Smooth muscle cell (in vitro differentiated cells): ENCODE results near the gene TMA7B. TPM values are rescaled to one million over a fixed set of nuclear protein-coding genes. Genes with fewer than 3 reads are reported as not detected.
A peak's percentile ranks its signal among the peaks of the same experiment; 100 is the strongest.
"Not testable (repeated sequence)": the region's sequence is repeated elsewhere in the genome, so short reads cannot be mapped to it uniquely, and the experiment has no call there.

ENCODE experiments used
- DNase-seq: peaks from one replicate; lab custom pipeline; 2025; ENCODE audit not compliant: unreplicated experiment; lab: John Stamatoyannopoulos, UW
- H2AFZ ChIP-seq: fragments of 200-600 bp; sonication (generic); 2 replicates; pipeline ENCODE4 v1.6.0; 2016; ENCODE audit warnings: antibody characterized with exemption, low read depth, mild to moderate bottlenecking
- H3F3A ChIP-seq: fragments of 200-600 bp; sonication (generic); 2 replicates; pipeline ENCODE4 v1.6.0; 2017; ENCODE audit warnings: antibody characterized with exemption, low read depth
- H3K27ac ChIP-seq: fragments of 200-600 bp; sonication (generic); 2 replicates; pipeline ENCODE4 v1.5.1; 2016; ENCODE audit warnings: low read depth, mild to moderate bottlenecking
- H3K27me3 ChIP-seq: fragments of 200-600 bp; sonication (generic); 2 replicates; pipeline ENCODE4 v1.6.1; 2016; ENCODE audit warnings: low read depth, mild to moderate bottlenecking
- H3K36me3 ChIP-seq: fragments of 200-600 bp; sonication (generic); 2 replicates; pipeline ENCODE4 v1.5.1; 2016; ENCODE audit warnings: low read depth
- H3K4me1 ChIP-seq: fragments of 200-600 bp; sonication (generic); 2 replicates; pipeline ENCODE4 v1.5.1; 2016; ENCODE audit warnings: low read depth
- H3K4me2 ChIP-seq: fragments of 200-600 bp; sonication (generic); 2 replicates; pipeline ENCODE4 v1.6.0; 2016; ENCODE audit warnings: mild to moderate bottlenecking
- H3K4me3 ChIP-seq: fragments of 200-600 bp; sonication (generic); 2 replicates; pipeline ENCODE4 v1.5.1; 2016; ENCODE audit warnings: mild to moderate bottlenecking
- H3K79me2 ChIP-seq: fragments of 200-600 bp; sonication (generic); 2 replicates; pipeline ENCODE4 v1.6.0; 2016; ENCODE audit warnings: low read depth, mild to moderate bottlenecking
- H3K9ac ChIP-seq: fragments of 200-600 bp; sonication (generic); 2 replicates; pipeline ENCODE4 v1.6.0; 2016; ENCODE audit warnings: low read depth
- H3K9me3 ChIP-seq: fragments of 200-600 bp; sonication (generic); replicated peaks from 2 replicates; pipeline ENCODE4 v1.5.1; 2016; ENCODE audit warnings: low read depth
- H4K20me1 ChIP-seq: fragments of 200-600 bp; sonication (generic); 2 replicates; pipeline ENCODE4 v1.6.0; 2016; ENCODE audit warnings: low read depth
- WGBS: methylation state at CpG from one replicate; pipeline ENCODE4 v1.1.7; 2016; ENCODE audit warnings: low lambda C conversion rate; 5-methylcytosine and 5-hydroxymethylcytosine counted together
- polyA plus RNA-seq: library from polyadenylated mRNA; unstranded; fragments of >200 nt; fragmentation: Nextera tagmentation; extraction: Ambion mirVana; gene quantifications from 2 replicates; pipeline ENCODE4 v1.2.1, GENCODE V29; 2016
- total RNA-seq: library from RNA; depleted of rRNA; stranded (reverse); fragments of >200 nt; gene quantifications from 2 replicates; pipeline ENCODE4 v1.2.3, GENCODE V29; 2014
- TF ChIP-seq, protein P1 (sequence below): fragments of 200-600 bp; sonication (generic); IDR thresholded peaks from 2 replicates; pipeline ENCODE4 v1.5.1; 2017; ENCODE audit warnings: borderline replicate concordance, mild to moderate bottlenecking, antibody characterized with exemption; ENCODE audit not compliant: insufficient read depth, poor library complexity, severe bottlenecking

TMA7B gene
- total and polyA plus RNA-seq, 2 experiments from 2014 or later: not detected

- Histone ChIP-seq H3K36me3 (no peaks in the 10 kb centered on the region), H3K9me3 (no peaks in the 10 kb centered on the region), H3K4me2 (no peak overlapping the region), H3K9ac (no peak overlapping the region), H3K27ac (no peak overlapping the region), H2AFZ (no peak overlapping the region), H3K27me3 (peaks cover 49% of the 10 kb centered on the region), H3K79me2 (no peaks in the 10 kb centered on the region), H3F3A (peaks cover 9% of the 10 kb centered on the region), H3K4me1 (peaks cover 10% of the 10 kb centered on the region), H4K20me1 (no peaks in the 10 kb centered on the region), H3K4me3 (no peak overlapping the region)
- TF ChIP-seq, protein P1, sequence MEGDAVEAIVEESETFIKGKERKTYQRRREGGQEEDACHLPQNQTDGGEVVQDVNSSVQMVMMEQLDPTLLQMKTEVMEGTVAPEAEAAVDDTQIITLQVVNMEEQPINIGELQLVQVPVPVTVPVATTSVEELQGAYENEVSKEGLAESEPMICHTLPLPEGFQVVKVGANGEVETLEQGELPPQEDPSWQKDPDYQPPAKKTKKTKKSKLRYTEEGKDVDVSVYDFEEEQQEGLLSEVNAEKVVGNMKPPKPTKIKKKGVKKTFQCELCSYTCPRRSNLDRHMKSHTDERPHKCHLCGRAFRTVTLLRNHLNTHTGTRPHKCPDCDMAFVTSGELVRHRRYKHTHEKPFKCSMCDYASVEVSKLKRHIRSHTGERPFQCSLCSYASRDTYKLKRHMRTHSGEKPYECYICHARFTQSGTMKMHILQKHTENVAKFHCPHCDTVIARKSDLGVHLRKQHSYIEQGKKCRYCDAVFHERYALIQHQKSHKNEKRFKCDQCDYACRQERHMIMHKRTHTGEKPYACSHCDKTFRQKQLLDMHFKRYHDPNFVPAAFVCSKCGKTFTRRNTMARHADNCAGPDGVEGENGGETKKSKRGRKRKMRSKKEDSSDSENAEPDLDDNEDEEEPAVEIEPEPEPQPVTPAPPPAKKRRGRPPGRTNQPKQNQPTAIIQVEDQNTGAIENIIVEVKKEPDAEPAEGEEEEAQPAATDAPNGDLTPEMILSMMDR: no peak
- DNase-seq: no peak
- 86% methylated on average over 5 of the region's 5 CpGs for WGBS
Observed at GRCh38 chr22:39992088-39992826, 32.1 kb downstream of the TMA7B start.

DNA sequence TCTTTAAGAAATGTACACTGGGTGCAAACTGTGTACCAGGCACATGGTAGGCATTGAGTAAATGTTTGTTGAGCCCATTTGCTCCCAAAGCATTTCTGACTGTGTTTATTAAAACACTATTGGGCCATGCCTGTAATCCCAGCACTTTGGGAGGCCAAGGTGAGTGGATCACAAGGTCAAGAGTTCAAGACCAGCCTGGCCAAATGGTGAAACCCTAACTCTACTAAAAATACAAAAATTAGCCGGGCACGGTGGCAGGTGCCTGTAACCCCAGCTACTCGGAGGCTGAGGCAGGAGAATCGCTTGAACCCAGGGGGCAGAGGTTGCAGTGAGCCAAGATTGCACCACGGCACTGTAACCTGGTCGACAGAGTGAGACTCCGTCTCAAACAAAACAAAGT, 32.7 kb downstream of the TMA7B start:
- H4K20me1 ChIP-seq, H3K4me2 ChIP-seq, H3K36me3 ChIP-seq, H3K4me3 ChIP-seq, H3K27ac ChIP-seq, H2AFZ ChIP-seq, H3K9ac ChIP-seq, H3F3A ChIP-seq, DNase-seq, H3K79me2 ChIP-seq, H3K9me3 ChIP-seq: not testable (repeated sequence)
- Histone ChIP-seq H3K27me3 (peaks cover 49% of the 10 kb centered on the region), H3K4me1 (peaks cover 16% of the 10 kb centered on the region)
- 96% methylated on average over 7 of the region's 7 CpGs for WGBS

DNA sequence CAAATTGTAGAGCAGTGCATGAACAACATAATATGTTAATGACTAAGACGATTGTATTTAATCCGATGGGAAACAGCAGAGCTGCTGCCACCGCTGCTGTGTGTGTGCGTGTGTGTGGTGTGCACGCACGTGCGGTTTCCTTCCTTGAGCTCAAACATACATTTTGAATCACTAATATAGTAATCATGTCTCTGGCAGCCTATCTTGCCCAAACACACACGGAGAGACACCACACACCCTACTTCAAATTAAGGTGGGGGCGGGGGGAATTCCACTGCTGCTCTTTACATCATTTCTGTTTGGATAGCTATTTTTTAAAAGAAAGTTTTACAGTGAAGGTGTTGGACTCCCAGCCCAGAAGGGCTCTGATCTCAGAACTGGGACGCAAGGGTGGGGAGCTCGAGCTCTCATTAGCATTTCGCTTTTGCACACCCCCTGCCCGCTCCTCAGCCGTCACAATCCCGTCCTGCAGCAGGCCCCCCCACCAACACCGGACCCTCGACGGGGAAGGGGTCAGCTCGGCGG, 33.9 kb downstream of the TMA7B start:
- no peak overlapping the region for H2AFZ ChIP-seq
- no peaks in the 10 kb centered on the region for H3K9me3 ChIP-seq
- peak overlapping the region; percentile 63 for H3K4me2 ChIP-seq
- H3K4me3 ChIP-seq: peak overlapping the region; percentile 10
- TF ChIP-seq, protein P1: no peak
- H3K79me2 ChIP-seq: no peaks in the 10 kb centered on the region
- no peaks in the 10 kb centered on the region for H4K20me1 ChIP-seq
- H3K9ac ChIP-seq: no peak overlapping the region
- no peaks in the 10 kb centered on the region for H3K36me3 ChIP-seq
- peaks cover 9% of the 10 kb centered on the region for H3F3A ChIP-seq
- DNase-seq: no peak
- WGBS: 53% methylated on average over 20 of the region's 20 CpGs
- no peak overlapping the region for H3K27ac ChIP-seq
- peaks cover 43% of the 10 kb centered on the region for H3K27me3 ChIP-seq
- H3K4me1 ChIP-seq: peaks cover 28% of the 10 kb centered on the region

DNA sequence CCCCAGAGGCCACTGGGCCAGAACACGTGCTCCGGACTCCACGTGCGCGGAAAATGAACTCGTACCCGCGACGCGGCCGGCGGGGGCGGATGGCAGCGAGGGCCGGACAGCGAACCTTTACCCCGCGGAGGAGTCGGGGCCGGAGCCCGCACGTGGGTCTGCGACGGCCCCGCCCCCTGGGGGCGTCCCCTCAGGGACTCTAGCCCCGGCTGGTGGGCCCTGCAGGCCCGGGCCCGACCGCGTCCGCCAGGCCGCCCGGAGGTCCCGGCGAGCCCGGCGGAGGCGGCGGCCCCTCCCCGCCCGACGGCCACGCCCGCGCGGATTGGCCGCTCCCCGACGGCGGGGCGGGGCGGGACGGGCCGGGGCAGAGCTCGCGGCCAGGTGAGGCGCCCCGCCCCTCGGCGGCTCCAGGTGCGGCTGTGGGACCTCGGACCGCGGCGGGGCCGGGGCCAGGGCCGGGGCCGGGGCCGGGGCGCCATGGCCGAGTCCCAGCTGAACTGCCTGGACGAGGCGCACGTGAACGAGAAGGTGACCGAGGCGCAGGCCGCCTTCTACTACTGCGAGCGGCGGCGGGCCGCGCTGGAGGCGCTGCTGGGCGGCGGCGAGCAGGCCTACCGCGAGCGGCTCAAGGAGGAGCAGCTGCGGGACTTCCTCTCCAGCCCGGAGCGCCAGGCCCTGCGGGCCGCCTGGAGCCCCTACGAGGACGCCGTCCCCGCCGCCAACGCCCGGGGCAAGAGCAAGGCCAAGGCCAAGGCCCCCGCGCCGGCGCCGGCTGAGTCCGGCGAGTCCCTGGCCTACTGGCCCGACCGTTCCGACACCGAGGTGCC, 34.6 kb downstream of the TMA7B start, which contains the start of gene FAM83F:
FAM83F (plus strand) TSS at position 389 of the 827 bp plus-strand sequence; CDS start at position 478, 89 bp downstream.
- TF ChIP-seq, protein P1: no peak
- Histone ChIP-seq H4K20me1 (no peaks in the 10 kb centered on the region), H3K27ac (no peak within 1 kb of the TSS), H3K4me1 (peaks cover 35% of the 10 kb centered on the region), H3K27me3 (peaks cover 43% of the 10 kb centered on the region), H3K79me2 (no peaks in the 10 kb centered on the region), H3K4me2 (peak within 1 kb of the TSS; percentile 81), H3F3A (peaks cover 9% of the 10 kb centered on the region), H3K4me3 (peak within 1 kb of the TSS; percentile 48), H2AFZ (peak within 1 kb of the TSS; percentile 59), H3K36me3 (no peaks in the 10 kb centered on the region), H3K9ac (no peak within 1 kb of the TSS), H3K9me3 (no peaks in the 10 kb centered on the region)
- 10% methylated on average over 63 of the region's 115 CpGs for WGBS
- DNase-seq: no peak
